Putamen (tissue), 1 donor: ENCODE measurements around the gene PGRMC2.

Experiments
- DNase-seq: peaks from one replicate; pipeline ENCODE4 v3.0.0-alpha.2; 2016; ENCODE audit warnings: low spot score

The PGRMC2 gene

DNA sequence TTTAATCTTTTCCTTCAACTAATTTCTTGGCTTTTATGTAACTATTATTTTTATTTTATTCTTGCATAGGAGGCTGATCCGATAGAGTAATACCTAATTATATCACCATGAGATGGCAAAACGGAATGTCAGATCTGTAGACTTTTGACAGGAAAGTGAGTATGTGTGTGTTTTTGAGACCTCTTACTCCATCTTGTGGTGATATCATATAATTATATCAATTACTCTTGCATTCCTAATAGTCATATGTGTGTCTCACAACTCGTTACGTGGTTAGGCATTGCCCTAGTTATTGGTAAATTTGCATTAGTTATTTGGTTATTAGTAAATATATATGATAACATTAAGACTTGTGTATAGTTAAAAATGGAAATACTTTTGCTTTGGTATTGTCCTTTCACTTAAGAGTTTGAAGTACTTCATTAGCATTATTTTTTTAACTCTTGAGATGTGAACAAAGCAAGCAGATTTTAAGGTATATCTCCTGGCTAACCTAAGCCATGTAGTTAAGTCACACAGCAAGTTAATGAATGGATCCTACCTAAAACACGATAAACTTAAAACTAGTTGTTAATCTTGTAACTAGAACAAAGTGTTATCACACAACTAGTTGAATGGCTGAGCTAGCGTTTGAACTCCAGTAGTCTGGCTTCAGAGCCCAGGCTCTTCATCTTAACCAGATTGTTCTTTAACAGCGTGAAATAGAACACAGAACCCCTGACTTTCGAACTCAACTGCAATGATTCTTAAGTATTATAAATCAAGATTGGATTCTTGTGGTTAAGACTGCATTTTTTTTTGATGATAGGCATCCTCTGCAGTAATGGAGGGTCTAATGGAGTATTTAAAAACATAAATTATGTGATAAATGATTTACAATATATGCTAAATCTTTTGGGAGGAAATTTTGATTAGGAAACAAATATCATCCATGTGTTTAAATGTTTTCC is 67.1 kb downstream of the PGRMC2 start:
- no peak for DNase-seq
